Neural crest cell (in vitro differentiated cells): ENCODE measurements around the gene SETX. TPM values are rescaled to one million over a fixed set of nuclear protein-coding genes. Genes with fewer than 3 reads are reported as not detected.

Experiments used
- DNase-seq: peaks from one replicate; pipeline ENCODE4 v3.0.0; 2021; ENCODE audit warnings: low read depth, mixed read lengths, low spot score
- H3K27ac Mint-ChIP-seq: one replicate; pipeline ENCODE4 v1.8.0; 2021; ENCODE audit warnings: mild to moderate bottlenecking, mixed read lengths; ENCODE audit not compliant: unreplicated experiment
- H3K27me3 Mint-ChIP-seq: 2 replicates; pipeline ENCODE4 v1.8.0; 2021; ENCODE audit warnings: low read depth, mild to moderate bottlenecking, mixed read lengths
- H3K36me3 Mint-ChIP-seq: 2 replicates; pipeline ENCODE4 v1.8.0; 2021; ENCODE audit warnings: low read depth, mild to moderate bottlenecking, mixed read lengths
- H3K4me1 Mint-ChIP-seq: 2 replicates; pipeline ENCODE4 v1.8.0; 2021; ENCODE audit warnings: mixed read lengths
- H3K4me3 Mint-ChIP-seq: one replicate; pipeline ENCODE4 v1.8.0; 2021; ENCODE audit warnings: mild to moderate bottlenecking, mixed read lengths
- H3K9me3 Mint-ChIP-seq: 2 replicates; pipeline ENCODE4 v1.8.0; 2021; ENCODE audit warnings: mixed read lengths
- long read RNA-seq: library from polyadenylated mRNA; unstranded; transcript quantifications from one replicate; pipeline ENCODE4 v2.0.0, GENCODE V29; 2020
- total RNA-seq: library from RNA; stranded (reverse); gene quantifications from 2 replicates; pipeline ENCODE4 v1.2.1, GENCODE V29; 2021
- TF ChIP-seq, protein P1 (sequence below): fragments of 200-600 bp; sonication (generic); conservative IDR thresholded peaks from 2 replicates; pipeline ENCODE4 v1.5.0; 2021; ENCODE audit warnings: antibody characterized with exemption, mild to moderate bottlenecking

SETX gene, protein sequence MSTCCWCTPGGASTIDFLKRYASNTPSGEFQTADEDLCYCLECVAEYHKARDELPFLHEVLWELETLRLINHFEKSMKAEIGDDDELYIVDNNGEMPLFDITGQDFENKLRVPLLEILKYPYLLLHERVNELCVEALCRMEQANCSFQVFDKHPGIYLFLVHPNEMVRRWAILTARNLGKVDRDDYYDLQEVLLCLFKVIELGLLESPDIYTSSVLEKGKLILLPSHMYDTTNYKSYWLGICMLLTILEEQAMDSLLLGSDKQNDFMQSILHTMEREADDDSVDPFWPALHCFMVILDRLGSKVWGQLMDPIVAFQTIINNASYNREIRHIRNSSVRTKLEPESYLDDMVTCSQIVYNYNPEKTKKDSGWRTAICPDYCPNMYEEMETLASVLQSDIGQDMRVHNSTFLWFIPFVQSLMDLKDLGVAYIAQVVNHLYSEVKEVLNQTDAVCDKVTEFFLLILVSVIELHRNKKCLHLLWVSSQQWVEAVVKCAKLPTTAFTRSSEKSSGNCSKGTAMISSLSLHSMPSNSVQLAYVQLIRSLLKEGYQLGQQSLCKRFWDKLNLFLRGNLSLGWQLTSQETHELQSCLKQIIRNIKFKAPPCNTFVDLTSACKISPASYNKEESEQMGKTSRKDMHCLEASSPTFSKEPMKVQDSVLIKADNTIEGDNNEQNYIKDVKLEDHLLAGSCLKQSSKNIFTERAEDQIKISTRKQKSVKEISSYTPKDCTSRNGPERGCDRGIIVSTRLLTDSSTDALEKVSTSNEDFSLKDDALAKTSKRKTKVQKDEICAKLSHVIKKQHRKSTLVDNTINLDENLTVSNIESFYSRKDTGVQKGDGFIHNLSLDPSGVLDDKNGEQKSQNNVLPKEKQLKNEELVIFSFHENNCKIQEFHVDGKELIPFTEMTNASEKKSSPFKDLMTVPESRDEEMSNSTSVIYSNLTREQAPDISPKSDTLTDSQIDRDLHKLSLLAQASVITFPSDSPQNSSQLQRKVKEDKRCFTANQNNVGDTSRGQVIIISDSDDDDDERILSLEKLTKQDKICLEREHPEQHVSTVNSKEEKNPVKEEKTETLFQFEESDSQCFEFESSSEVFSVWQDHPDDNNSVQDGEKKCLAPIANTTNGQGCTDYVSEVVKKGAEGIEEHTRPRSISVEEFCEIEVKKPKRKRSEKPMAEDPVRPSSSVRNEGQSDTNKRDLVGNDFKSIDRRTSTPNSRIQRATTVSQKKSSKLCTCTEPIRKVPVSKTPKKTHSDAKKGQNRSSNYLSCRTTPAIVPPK (N-terminal part only)
- 43.0 and 43.8 TPM in 2 replicates for total RNA-seq
- long read RNA-seq, partial matches to known transcripts = 143 of 168 reads
- long read RNA-seq, other reads (novel, unspliced or antisense) = 25 of 168 reads

DNA sequence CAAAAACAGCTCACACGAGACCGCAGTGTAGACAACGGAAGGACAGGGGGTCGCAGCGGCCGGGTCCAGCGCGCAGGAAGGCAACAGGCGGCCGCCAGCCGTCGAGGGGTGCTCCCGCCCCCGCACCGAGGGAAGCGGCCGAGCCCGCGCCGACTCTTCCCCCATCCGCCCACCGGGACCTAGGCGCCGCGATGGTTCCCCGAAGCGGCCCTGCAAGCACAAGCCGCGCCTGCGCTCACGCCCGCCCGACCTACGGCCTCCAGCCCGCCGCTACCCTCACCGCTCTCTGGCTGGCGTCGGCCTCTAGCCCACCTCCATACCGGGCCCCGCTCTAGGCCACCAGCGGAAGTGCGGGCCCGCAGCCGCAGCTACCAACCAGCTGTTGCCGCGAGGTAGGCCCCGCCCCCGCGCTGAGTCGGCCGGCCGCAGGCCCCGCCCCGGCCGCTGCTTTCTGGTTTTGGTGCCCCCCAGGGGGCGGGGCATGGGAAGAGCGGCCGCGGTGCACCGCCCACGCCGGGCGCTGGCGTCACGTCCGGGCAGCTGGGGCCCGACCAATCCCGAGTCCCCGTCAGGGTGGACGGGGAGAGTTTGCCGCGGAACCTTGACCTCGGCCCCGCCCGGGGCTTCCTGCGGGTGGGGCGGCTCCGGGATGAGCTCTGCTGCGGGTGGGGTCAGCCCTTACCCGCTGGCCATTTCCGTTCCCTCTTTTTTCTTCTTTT lies at the start of gene SETX:
Gene SETX, minus strand, starts transcription at position 350 of the 719 bp plus-strand sequence. CDS start 5,558 bp downstream, outside the sequence.
- peaks cover 22% of the 10 kb centered on the region for H3K4me1 Mint-ChIP-seq
- peaks cover 2% of the 10 kb centered on the region for H3K27me3 Mint-ChIP-seq
- TF ChIP-seq, protein P1, sequence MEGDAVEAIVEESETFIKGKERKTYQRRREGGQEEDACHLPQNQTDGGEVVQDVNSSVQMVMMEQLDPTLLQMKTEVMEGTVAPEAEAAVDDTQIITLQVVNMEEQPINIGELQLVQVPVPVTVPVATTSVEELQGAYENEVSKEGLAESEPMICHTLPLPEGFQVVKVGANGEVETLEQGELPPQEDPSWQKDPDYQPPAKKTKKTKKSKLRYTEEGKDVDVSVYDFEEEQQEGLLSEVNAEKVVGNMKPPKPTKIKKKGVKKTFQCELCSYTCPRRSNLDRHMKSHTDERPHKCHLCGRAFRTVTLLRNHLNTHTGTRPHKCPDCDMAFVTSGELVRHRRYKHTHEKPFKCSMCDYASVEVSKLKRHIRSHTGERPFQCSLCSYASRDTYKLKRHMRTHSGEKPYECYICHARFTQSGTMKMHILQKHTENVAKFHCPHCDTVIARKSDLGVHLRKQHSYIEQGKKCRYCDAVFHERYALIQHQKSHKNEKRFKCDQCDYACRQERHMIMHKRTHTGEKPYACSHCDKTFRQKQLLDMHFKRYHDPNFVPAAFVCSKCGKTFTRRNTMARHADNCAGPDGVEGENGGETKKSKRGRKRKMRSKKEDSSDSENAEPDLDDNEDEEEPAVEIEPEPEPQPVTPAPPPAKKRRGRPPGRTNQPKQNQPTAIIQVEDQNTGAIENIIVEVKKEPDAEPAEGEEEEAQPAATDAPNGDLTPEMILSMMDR = peak; percentile 21
- H3K4me3 Mint-ChIP-seq = peak within 1 kb of the TSS; percentile 95
- peak within 1 kb of the TSS; percentile 96 for H3K27ac Mint-ChIP-seq
- H3K9me3 Mint-ChIP-seq = no peaks in the 10 kb centered on the region
- H3K36me3 Mint-ChIP-seq = peaks cover 4% of the 10 kb centered on the region
- peak; percentile 87 for DNase-seq

GRCh38 chr9:132404228-132404881 lies 49.6 kb upstream of the SETX start:
- Mint-ChIP-seq H3K27ac (peak overlapping the region; percentile 4), H3K36me3 (peaks cover 12% of the 10 kb centered on the region), H3K27me3 (peaks cover 11% of the 10 kb centered on the region), H3K4me1 (peaks cover 28% of the 10 kb centered on the region), H3K9me3 (no peaks in the 10 kb centered on the region), H3K4me3 (peak overlapping the region; percentile 47)
- TF ChIP-seq, protein P1 = no peak
- no peak for DNase-seq

- TF ChIP-seq, protein P1 = no peak
- H3K4me1 Mint-ChIP-seq = peaks cover 23% of the 10 kb centered on the region
- H3K27ac Mint-ChIP-seq = no peak overlapping the region
- DNase-seq = no peak
- no peaks in the 10 kb centered on the region for H3K9me3 Mint-ChIP-seq
- H3K27me3 Mint-ChIP-seq = peaks cover 1% of the 10 kb centered on the region
- no peak overlapping the region for H3K4me3 Mint-ChIP-seq
- peaks cover 16% of the 10 kb centered on the region for H3K36me3 Mint-ChIP-seq
Observed at GRCh38 chr9:132401824-132402223, 47.0 kb upstream of the SETX start.

DNA sequence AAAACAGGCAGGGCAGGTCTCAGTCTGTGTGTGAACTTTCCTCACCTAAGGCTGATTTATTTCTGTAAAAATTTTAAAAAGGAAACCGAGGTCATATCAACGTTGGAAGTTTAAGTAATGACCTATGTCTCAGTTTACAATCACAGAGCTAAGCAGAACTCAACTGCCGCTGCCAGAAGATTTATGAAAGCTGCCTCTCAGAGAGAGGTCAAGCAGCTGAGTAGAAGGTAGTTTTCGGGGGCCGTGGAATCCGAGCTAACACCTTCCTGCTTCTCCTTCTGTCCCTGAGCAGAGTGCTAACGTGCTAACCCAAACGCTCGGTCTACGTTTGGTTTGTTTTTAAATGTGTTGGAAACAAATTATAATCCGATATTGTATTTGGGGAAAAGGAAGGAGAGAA lies 40.8 kb upstream of the SETX start:
- H3K4me1 Mint-ChIP-seq = no peaks in the 10 kb centered on the region
- H3K27ac Mint-ChIP-seq = no peak overlapping the region
- no peaks in the 10 kb centered on the region for H3K27me3 Mint-ChIP-seq
- no peak for DNase-seq
- H3K9me3 Mint-ChIP-seq = no peaks in the 10 kb centered on the region
- peaks cover 9% of the 10 kb centered on the region for H3K36me3 Mint-ChIP-seq
- TF ChIP-seq, protein P1 = no peak
- no peak overlapping the region for H3K4me3 Mint-ChIP-seq
